Stimulated activated CD4-positive, alpha-beta T cell treated with anti-CD3 and anti-CD28 coated beads, Interleukin-4, amount 100 ng/mL, for 24 hours (primary cell): Measurements from ENCODE around the gene TMEM121.
"Not testable (repeated sequence)": the region's sequence is repeated elsewhere in the genome, so short reads cannot be mapped to it uniquely, and the experiment has no call there.

ENCODE experiments used
- DNase-seq: peaks from one replicate; pipeline ENCODE4 v3.0.0-alpha.2; 2020

Gene TMEM121

GRCh38 chr14:105554022-105554421 is 27.6 kb downstream of the TMEM121 start:
- DNase-seq: no peak

GRCh38 chr14:105554523-105554922 is 28.1 kb downstream of the TMEM121 start:
- no peak for DNase-seq

DNA sequence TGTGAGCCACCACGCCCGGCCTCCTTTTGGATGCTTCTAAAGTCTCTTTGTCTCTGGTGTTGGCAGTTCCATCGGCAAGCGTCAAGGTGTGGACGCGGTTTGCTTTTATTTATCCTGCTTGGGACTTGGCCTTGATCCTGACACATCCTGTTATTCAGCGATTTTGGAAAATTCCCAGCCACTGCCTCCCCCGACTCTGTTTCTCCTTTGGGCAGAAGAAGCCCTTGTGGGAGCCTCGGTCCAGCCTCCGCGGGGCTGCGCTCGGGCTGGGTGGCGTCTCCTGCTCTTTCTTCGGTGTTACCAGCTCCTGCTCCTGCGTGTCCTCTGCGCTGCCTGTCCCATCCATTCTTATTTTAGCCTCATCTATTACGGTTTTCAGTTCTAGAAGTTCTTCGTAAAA is 31.3 kb downstream of the TMEM121 start:
- not testable (repeated sequence) for DNase-seq

DNA sequence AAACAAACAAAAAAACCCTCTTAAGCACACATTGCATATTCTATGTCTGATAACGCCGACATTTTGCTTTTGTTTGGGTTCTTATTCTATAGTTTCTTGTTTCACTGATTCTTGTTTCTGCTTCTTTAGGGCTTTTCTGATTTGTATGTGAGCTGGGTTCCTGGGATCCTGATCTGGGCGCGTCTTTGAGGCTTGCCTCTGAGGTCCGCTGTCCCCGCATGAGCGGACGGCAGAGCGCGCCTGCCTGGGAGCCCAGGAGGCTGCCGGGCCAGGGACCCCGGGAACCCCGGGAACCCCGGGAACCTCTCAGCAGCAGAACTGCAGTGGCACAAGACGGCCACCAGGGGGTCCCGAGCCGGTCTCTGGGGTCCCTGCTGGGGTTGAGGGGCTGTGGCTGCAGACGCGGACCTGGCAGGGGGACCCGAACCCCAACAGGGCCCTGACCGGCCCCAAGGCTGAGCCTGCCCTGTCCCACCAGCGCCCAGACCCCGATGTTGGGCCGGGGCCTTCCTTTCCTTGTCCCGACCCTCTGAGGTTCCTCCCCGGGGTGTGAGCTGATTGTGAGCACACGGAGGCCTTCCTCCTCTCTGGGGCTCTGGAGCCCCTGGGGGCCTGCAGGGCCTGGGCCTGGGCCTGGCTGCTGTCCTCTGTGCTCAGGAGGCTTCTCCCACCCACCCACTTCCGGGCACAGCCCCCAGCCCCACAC is 32.2 kb downstream of the TMEM121 start:
- not testable (repeated sequence) for DNase-seq

DNA sequence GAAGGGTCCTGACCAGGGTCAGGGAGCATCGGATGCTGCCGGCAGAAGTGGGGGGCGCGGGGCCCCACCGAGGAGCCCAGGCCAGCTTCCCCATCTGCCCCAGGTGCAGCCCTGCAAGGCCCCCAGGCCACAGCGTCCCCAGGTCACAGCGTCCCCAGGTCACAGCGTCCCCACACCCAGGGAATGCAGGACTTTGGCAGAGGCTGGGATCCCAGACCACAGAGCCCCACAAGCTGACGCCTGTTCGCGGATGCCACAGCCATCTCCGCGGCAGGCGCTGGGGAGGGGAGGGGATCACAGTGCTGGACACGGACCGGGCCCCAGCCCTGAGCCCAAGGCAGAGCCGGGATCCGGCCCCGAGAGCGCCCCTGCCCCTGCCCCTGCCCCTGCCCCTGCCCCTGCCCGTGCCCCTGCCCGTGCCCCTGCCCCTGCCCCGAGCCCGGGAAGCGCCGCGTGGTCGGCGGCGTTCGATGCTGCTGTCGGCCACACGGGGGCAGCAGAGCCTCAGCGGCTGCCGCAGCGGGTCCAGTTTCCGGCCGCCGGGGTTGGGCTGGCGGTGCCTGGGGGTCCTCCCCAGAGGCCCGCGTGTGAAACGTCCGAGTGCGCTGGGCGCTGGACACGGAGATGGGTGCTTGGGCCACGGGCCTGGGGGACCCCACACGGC is 33.1 kb downstream of the TMEM121 start:
- DNase-seq: not testable (repeated sequence)

- DNase-seq: not testable (repeated sequence)
Measured at GRCh38 chr14:105560048-105560669, 33.8 kb downstream of the TMEM121 start.

DNA sequence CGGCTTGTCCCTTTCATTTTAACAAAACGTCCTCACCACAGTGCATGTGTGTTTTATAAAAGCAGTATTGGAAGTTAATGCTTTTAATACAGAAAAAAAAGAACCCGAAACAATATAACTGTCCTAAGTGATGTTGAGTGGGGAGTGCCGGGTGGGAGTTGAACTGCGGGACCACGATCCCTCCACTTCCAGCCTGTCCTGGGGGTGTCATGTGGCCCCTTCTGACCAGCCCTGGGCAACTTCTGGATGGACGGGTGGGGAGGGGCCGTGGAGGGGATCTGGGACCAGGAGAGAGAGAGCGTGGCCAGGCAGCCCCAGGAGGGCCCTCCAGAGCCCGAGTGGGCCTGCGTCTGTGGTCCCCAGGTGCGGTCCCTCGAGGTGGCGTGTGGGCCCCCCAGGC is 35.0 kb downstream of the TMEM121 start:
- not testable (repeated sequence) for DNase-seq

GRCh38 chr14:105562713-105563346 is 36.4 kb downstream of the TMEM121 start:
- DNase-seq: no peak

DNA sequence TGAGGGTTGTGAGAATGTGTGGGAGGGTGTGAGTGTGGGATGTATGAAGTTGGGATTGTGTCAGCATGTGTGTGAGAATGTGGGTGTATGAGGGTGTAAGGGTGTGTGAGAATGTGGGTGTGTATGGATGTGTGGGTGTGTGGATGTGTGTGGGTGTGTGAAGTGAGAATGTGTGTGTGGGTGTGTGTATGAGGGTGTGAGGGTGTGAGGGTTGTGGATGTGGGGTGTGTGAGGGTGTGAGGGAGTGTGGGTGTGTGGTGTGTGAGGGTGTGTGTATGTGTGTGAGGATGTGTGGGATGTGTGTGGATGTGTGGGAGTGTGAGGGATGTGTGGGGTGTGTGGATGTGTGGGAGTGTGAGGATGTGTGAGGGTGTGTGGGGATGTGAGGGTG is 37.0 kb downstream of the TMEM121 start:
- no peak for DNase-seq

- DNase-seq: not testable (repeated sequence)
Measured at GRCh38 chr14:105564536-105564935, 38.2 kb downstream of the TMEM121 start.

GRCh38 chr14:105565185-105565919 is 39.0 kb downstream of the TMEM121 start:
- DNase-seq: not testable (repeated sequence)

- not testable (repeated sequence) for DNase-seq
Measured at GRCh38 chr14:105566248-105567163, 40.1 kb downstream of the TMEM121 start.

DNA sequence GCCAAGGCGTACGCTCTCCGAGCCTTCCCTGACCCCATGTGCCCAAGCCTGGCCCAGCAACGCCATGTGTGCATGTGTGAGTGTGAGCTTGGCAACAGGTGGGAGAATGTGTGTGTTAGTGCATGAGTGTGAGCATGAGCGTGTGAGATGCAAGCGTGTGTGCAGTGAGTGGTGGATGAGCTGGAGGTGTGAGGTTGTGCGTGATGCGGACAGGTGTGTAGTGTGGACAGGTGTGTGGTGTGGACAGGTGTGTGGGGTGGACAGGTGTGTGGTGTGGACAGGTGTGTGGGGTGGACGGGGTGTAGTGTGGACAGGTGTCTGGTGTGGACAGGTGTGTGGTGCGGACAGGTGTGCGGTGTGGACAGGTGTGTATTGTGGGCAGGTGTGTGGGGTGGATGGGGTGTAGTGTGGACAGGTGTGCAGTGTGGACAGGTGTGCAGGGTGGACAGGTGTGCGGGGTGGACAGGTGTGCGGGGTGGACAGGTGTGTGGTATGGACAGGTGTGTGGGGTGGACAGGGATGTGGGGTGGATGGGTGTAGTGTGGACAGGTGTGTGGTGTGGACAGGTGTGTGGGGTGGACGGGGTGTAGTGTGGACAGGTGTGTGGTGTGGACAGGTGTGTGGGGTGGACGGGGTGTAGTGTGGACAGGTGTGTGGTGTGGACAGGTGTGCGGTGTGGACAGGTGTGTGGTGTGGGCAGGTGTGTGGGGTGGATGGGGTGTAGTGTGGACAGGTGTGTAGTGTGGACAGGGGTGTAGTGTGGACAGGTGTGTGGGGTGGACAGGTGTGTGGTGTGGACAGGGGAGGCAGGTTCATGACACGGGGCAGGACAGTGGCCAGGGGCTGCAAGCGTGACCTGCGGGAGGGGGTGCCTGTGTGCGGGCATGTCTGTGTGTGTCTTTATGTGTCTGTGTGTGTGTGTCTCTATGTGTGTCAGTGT is 41.1 kb downstream of the TMEM121 start:
- DNase-seq: not testable (repeated sequence)

GRCh38 chr14:105568140-105568843 is 41.9 kb downstream of the TMEM121 start:
- not testable (repeated sequence) for DNase-seq

DNA sequence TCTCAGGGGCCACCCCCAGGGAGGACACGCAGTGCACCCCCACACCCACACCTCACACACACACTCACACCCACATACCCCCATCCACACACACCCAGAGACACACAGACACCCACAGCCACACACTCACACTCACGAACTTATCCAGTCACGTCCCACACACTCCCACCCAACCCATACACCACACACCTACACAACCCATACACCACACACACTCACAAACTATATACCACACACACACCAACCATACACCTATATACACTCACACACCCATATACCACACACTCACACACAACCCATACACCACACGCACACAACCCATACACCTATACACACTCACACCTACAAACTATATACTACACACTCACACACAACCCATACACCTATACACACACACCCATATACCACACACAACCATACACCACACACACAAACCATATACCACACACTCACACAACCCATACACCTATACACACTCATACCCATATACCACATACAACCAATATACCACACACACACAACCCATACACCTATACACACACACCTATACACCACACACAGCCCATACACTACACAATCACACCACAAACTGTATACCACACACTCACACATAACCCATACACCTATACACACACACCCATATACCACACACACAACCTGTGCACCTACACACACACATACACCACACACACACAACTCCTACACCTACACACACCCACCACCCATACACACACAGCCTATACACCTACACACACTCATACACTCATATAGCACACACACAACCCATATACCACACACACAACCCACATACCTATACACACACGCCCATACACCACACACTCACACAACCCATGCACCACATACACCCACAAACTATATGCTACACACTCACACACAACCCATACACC is 42.7 kb downstream of the TMEM121 start:
- no peak for DNase-seq

GRCh38 chr14:105570482-105570881 is 44.1 kb downstream of the TMEM121 start:
- DNase-seq: no peak

GRCh38 chr14:105571181-105571951 is 45.0 kb downstream of the TMEM121 start:
- DNase-seq: not testable (repeated sequence)

GRCh38 chr14:105572063-105572462 is 45.7 kb downstream of the TMEM121 start:
- DNase-seq: not testable (repeated sequence)
